Activated CD4-positive, alpha-beta T cell treated with anti-CD3 and anti-CD28 coated beads, Interleukin-2, Interleukin-4, amounts not matched to agents 100 ng/mL and 50 ng/mL, durations not matched to agents 16 hours and 8 hours (primary cell): ENCODE measurements around the gene LIPK.
"Not testable (repeated sequence)": the region's sequence is repeated elsewhere in the genome, so short reads cannot be mapped to it uniquely, and the experiment has no call there.

Source experiments
- DNase-seq: peaks from one replicate; pipeline ENCODE4 v3.0.0-alpha.2; 2020; ENCODE audit warnings: low spot score

LIPK gene

GRCh38 chr10:88715517-88715916 is 9.5 kb downstream of the LIPK start:
- DNase-seq: no peak

GRCh38 chr10:88721392-88721791 is 15.3 kb downstream of the LIPK start:
- DNase-seq: no peak

- no peak for DNase-seq
These were observed 19.7 kb downstream of the LIPK start for GRCh38 chr10:88725798-88726197.

- peak; percentile 44 for DNase-seq
These were observed 22.2 kb downstream of the LIPK start for GRCh38 chr10:88728107-88728763.

- DNase-seq: no peak
These were observed 24.8 kb downstream of the LIPK start for GRCh38 chr10:88730864-88731263.

GRCh38 chr10:88731296-88731695 is 25.2 kb downstream of the LIPK start:
- DNase-seq: no peak

- DNase-seq: no peak
These were observed 27.2 kb downstream of the LIPK start for GRCh38 chr10:88733215-88733614.

GRCh38 chr10:88735661-88736060 is 29.6 kb downstream of the LIPK start:
- DNase-seq: no peak

- not testable (repeated sequence) for DNase-seq
These were observed 35.9 kb downstream of the LIPK start for GRCh38 chr10:88741921-88742320.

- no peak for DNase-seq
These were observed 36.4 kb downstream of the LIPK start for GRCh38 chr10:88742448-88742847.

- no peak for DNase-seq
These were observed 38.0 kb downstream of the LIPK start for GRCh38 chr10:88744002-88744401.

GRCh38 chr10:88745633-88746032 is 39.6 kb downstream of the LIPK start:
- no peak for DNase-seq

GRCh38 chr10:88754287-88754686 is 48.2 kb downstream of the LIPK start:
- DNase-seq: no peak

GRCh38 chr10:88755753-88756152 is 49.7 kb downstream of the LIPK start:
- peak; percentile 44 for DNase-seq

GRCh38 chr10:88756660-88757059 is 50.6 kb downstream of the LIPK start:
- DNase-seq: no peak

- no peak for DNase-seq
These were observed 53.5 kb downstream of the LIPK start, which contains the start of gene LIPN for GRCh38 chr10:88759366-88760101. Gene LIPN (plus strand): TSS chr10:88760020. CDS start chr10:88761406, 1,386 bp downstream.

GRCh38 chr10:88762906-88763305 is 56.9 kb downstream of the LIPK start:
- no peak for DNase-seq

- DNase-seq: no peak
These were observed 57.4 kb downstream of the LIPK start for GRCh38 chr10:88763441-88763840.

GRCh38 chr10:88764110-88764509 is 58.1 kb downstream of the LIPK start:
- DNase-seq: no peak

- no peak for DNase-seq
These were observed 59.8 kb downstream of the LIPK start for GRCh38 chr10:88765816-88766215.

- DNase-seq: no peak
These were observed 63.3 kb downstream of the LIPK start for GRCh38 chr10:88769384-88769783.

GRCh38 chr10:88781206-88781605 is 75.2 kb downstream of the LIPK start:
- no peak for DNase-seq

GRCh38 chr10:88782222-88782621 is 76.2 kb downstream of the LIPK start:
- no peak for DNase-seq

- no peak for DNase-seq
These were observed 77.7 kb downstream of the LIPK start for GRCh38 chr10:88783724-88784123.
